Measurements from ENCODE around the gene KASH5.

Gene KASH5

GRCh38 chr19:49398001-49398615 lies 10.1 kb downstream of the KASH5 start:
- TF ChIP-seq CTCF (conservative IDR thresholded peaks at IDR 0.05; ENCODE audit: low read length) = no peak
- H3K4me3 ChIP-seq (ENCODE audit: low read length) = no peak overlapping the region
- no peak for DNase-seq (ENCODE audit: low read depth)

- TF ChIP-seq CTCF (conservative IDR thresholded peaks at IDR 0.05; ENCODE audit: low read length) = no peak
- no peak for DNase-seq (ENCODE audit: low read depth)
- H3K4me3 ChIP-seq (ENCODE audit: low read length) = no peak overlapping the region
Observed at GRCh38 chr19:49398931-49399330, 10.9 kb downstream of the KASH5 start.

- peak; percentile 29 for DNase-seq (ENCODE audit: low read depth)
- H3K4me3 ChIP-seq (ENCODE audit: low read length) = no peak overlapping the region
- TF ChIP-seq CTCF (conservative IDR thresholded peaks at IDR 0.05; ENCODE audit: low read length) = no peak
Observed at GRCh38 chr19:49400029-49400428, 12.0 kb downstream of the KASH5 start.

- no peak for TF ChIP-seq CTCF (conservative IDR thresholded peaks at IDR 0.05; ENCODE audit: low read length)
- H3K4me3 ChIP-seq (ENCODE audit: low read length) = no peak overlapping the region
- no peak for DNase-seq (ENCODE audit: low read depth)
Observed at GRCh38 chr19:49403404-49404187, 15.5 kb downstream of the KASH5 start.

- no peak for DNase-seq (ENCODE audit: low read depth)
- no peak for TF ChIP-seq CTCF (conservative IDR thresholded peaks at IDR 0.05; ENCODE audit: low read length)
- no peak overlapping the region for H3K4me3 ChIP-seq (ENCODE audit: low read length)
Observed at GRCh38 chr19:49407079-49407478, 19.0 kb downstream of the KASH5 start.

GRCh38 chr19:49407482-49408015 lies 19.5 kb downstream of the KASH5 start:
- no peak for TF ChIP-seq CTCF (conservative IDR thresholded peaks at IDR 0.05; ENCODE audit: low read length)
- no peak for DNase-seq (ENCODE audit: low read depth)
- H3K4me3 ChIP-seq (ENCODE audit: low read length) = no peak overlapping the region

Data from AG10803 (cell line).